ENCODE results near the gene SLC6A15. TPM values are rescaled to one million over a fixed set of nuclear protein-coding genes. Genes with fewer than 3 reads are reported as not detected.
A peak's percentile ranks its signal among the peaks of the same experiment; 100 is the strongest.

Gene SLC6A15
- total RNA-seq, 1 experiment from 2014 or later, result 0.07 TPM

GRCh38 chr12:84874125-84874824 is 38.3 kb downstream of the SLC6A15 start:
- BruUV-seq (replicated peaks), result no TSS peak
- no peaks in the 10 kb centered on the region for H4K20me1 ChIP-seq (ENCODE audit: insufficient read depth)
- ChIA-PET POLR2A (interaction anchor here (0.9 kb wide), 1 partner anchor 155 kb away, joined by 5 read pairs; no protein-coding TSS in a partner anchor), RAD21 (ENCODE audit: low non-redundant PET in 1 of 2, low total read pairs in 2 of 2, uncharacterized antibody in 2 of 2, unreplicated experiment in 2 of 2) (interaction anchor here (1.0 to 2.5 kb wide), 2 partner anchors 155 kb away, joined by 3 to 9 read pairs; no protein-coding TSS in a partner anchor), CTCF (interaction anchor here (1.0 to 6.7 kb wide), 4 partner anchors 156 to 567 kb away, joined by 3 to 132 read pairs (median 6); no protein-coding TSS in a partner anchor)
- no peak overlapping the region for H3K4me3 ChIP-seq (replicated peaks in 1 of 2; ENCODE audit: low read depth in 1 of 2, low read length in 2 of 2)
- H3K4me2 ChIP-seq (ENCODE audit: low read length), result no peak overlapping the region
- H3K9me3 ChIP-seq (ENCODE audit: control insufficient read depth in 1 of 2, insufficient read depth in 1 of 2, low read depth in 1 of 2, low read length in 2 of 2), result no peaks in the 10 kb centered on the region
- intact Hi-C loops (cut with micrococcal nuclease), result loop anchor here (1.0 to 10.0 kb wide), 4 partner anchors 155 to 1051 kb away; no protein-coding TSS in a partner anchor
- H3K9me2 ChIP-seq (ENCODE audit: insufficient read depth), result no peaks in the 10 kb centered on the region
- no peak overlapping the region for H3K27ac ChIP-seq (ENCODE audit: low read depth, low read length)
- H2AFZ ChIP-seq (ENCODE audit: low read depth, low read length, poor library complexity, severe bottlenecking), result peak overlapping the region; percentile 6
- DNase-seq (ENCODE audit: low read depth, low spot score) (peak; percentile 55), ATAC-seq (peak; percentile 84)
- no peaks in the 10 kb centered on the region for H3K36me3 ChIP-seq (ENCODE audit: control insufficient read depth in 1 of 2, insufficient read depth in 2 of 2, low read length in 2 of 2)
- no peaks in the 10 kb centered on the region for H3K79me2 ChIP-seq (ENCODE audit: insufficient read depth, low read length)
- H3K9ac ChIP-seq (ENCODE audit: low read length), result no peak overlapping the region
- TF ChIP-seq TCF7L2 (IDR thresholded peaks at IDR 0.05; ENCODE audit: borderline replicate concordance, extremely low read depth, insufficient read depth, insufficient read length), result no peak
- TF ChIP-seq CEBPB (IDR thresholded peaks at IDR 0.05; ENCODE audit: low read depth), result peak; percentile 18; the same call in 1 of the 2 replicates
- TF ChIP-seq ZBTB33 (IDR thresholded peaks at IDR 0.05; ENCODE audit: extremely low read depth, insufficient replicate concordance, low read length), result no peak
- peak; percentile 88 for TF ChIP-seq RAD21 (IDR thresholded peaks at IDR 0.05; ENCODE audit: low read depth)
- 0 out of 2 replicates have a peak, but pooled peaks have one; percentile 9 for TF ChIP-seq FOSL1 (IDR thresholded peaks at IDR 0.05; ENCODE audit: low read depth)
- TF ChIP-seq, protein P1, sequence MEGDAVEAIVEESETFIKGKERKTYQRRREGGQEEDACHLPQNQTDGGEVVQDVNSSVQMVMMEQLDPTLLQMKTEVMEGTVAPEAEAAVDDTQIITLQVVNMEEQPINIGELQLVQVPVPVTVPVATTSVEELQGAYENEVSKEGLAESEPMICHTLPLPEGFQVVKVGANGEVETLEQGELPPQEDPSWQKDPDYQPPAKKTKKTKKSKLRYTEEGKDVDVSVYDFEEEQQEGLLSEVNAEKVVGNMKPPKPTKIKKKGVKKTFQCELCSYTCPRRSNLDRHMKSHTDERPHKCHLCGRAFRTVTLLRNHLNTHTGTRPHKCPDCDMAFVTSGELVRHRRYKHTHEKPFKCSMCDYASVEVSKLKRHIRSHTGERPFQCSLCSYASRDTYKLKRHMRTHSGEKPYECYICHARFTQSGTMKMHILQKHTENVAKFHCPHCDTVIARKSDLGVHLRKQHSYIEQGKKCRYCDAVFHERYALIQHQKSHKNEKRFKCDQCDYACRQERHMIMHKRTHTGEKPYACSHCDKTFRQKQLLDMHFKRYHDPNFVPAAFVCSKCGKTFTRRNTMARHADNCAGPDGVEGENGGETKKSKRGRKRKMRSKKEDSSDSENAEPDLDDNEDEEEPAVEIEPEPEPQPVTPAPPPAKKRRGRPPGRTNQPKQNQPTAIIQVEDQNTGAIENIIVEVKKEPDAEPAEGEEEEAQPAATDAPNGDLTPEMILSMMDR (IDR thresholded peaks at IDR 0.05 in 2 of 3, conservative IDR thresholded peaks at IDR 0.05 in 1 of 3; ENCODE audit: borderline replicate concordance in 1 of 3, insufficient read depth in 1 of 3, low read depth in 2 of 3, low read length in 2 of 3), result peak; percentile 58 to 84 (median 80)
- H3K4me1 ChIP-seq (ENCODE audit: control insufficient read depth in 1 of 2, insufficient read depth in 2 of 2, low read length in 2 of 2), result no peaks in the 10 kb centered on the region
- no peaks in the 10 kb centered on the region for H3K27me3 ChIP-seq (ENCODE audit: insufficient read depth, low read length)

All from HCT116 (cell line).